ENCODE measurements around the gene ADAMTS18.
"Not testable (repeated sequence)": the region's sequence is repeated elsewhere in the genome, so short reads cannot be mapped to it uniquely, and the experiment has no call there.

Gene ADAMTS18

GRCh38 chr16:77276661-77277060, 158.2 kb downstream of the ADAMTS18 start:
- TF ChIP-seq, protein P1, sequence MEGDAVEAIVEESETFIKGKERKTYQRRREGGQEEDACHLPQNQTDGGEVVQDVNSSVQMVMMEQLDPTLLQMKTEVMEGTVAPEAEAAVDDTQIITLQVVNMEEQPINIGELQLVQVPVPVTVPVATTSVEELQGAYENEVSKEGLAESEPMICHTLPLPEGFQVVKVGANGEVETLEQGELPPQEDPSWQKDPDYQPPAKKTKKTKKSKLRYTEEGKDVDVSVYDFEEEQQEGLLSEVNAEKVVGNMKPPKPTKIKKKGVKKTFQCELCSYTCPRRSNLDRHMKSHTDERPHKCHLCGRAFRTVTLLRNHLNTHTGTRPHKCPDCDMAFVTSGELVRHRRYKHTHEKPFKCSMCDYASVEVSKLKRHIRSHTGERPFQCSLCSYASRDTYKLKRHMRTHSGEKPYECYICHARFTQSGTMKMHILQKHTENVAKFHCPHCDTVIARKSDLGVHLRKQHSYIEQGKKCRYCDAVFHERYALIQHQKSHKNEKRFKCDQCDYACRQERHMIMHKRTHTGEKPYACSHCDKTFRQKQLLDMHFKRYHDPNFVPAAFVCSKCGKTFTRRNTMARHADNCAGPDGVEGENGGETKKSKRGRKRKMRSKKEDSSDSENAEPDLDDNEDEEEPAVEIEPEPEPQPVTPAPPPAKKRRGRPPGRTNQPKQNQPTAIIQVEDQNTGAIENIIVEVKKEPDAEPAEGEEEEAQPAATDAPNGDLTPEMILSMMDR (IDR thresholded peaks at IDR 0.05; ENCODE audit: control insufficient read depth, extremely low read depth, insufficient read depth), result no peak
- no peak for DNase-seq (ENCODE audit: low read depth)
- no peak overlapping the region for H3K4me3 ChIP-seq (ENCODE audit: low read depth, low read length)

- not testable (repeated sequence) for H3K4me3 ChIP-seq (ENCODE audit: low read depth, low read length); DNase-seq (ENCODE audit: low read depth)
These were observed 159.5 kb downstream of the ADAMTS18 start for GRCh38 chr16:77275303-77275702.

DNA sequence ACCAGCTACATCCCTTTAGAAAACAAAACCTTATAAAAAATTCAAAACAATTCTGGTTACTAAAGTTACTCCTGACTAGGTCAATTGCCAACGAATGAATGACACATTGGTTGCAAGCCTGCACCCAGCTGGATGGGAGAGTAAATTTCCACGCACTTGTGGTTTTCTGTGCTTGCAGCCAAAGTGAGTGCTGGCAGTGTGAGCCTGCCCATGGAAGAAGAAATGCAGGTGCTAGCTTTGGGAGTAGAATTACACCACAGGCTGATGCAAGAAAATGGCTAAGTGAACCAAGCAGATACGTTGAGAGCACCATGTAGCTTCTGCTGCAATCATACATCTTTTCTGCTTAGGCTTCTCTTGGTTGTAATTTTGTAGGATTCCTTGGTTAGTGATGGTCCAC, 161.0 kb downstream of the ADAMTS18 start:
- no peak for DNase-seq (ENCODE audit: low read depth)
- TF ChIP-seq, protein P1 (IDR thresholded peaks at IDR 0.05; ENCODE audit: control insufficient read depth, extremely low read depth, insufficient read depth), result no peak
- no peak overlapping the region for H3K4me3 ChIP-seq (ENCODE audit: low read depth, low read length)

DNA sequence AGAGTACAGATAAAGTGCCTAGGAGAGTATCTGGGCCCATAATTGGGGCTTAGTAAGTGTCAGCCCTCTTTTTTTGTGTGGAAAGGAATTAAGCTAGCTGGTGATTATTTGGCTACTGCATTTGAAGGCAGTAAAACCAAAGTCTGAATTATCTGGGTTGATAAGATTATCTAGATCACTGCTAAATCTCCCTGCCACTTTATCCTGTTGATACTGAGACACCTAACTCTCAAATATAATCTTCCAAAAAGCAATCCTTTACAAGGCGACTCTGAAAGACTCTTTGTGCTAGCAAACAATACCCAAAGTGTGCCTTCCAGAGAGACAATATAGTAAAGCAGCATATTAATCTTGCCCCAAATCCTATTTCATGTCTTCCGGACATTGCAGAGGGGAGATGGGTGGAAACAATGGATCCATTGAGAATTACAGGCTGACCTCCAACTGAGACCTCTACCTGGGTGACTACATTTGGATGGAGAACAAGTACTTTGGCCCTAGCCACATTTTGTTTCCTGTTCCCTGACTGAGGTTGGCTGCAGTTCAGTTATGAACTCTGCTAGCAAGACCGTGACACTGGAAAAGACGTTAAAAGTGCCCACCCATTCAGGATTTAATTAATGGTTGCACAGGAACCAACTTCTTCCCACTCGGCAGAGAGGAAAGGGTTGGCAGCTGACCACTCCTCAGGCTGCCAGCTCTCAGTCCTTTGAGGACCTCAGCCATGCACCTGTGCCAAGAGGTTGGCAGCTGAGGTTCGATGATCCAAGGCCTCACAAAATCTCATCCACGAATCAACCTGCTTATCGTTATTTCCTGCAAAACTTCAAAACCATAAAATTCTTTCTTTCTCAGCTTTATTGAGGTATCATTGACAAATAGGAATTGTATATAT, 163.1 kb downstream of the ADAMTS18 start:
- TF ChIP-seq, protein P1 (IDR thresholded peaks at IDR 0.05; ENCODE audit: control insufficient read depth, extremely low read depth, insufficient read depth), result no peak
- H3K4me3 ChIP-seq (ENCODE audit: low read depth, low read length), result no peak overlapping the region
- DNase-seq (ENCODE audit: low read depth), result no peak

DNA sequence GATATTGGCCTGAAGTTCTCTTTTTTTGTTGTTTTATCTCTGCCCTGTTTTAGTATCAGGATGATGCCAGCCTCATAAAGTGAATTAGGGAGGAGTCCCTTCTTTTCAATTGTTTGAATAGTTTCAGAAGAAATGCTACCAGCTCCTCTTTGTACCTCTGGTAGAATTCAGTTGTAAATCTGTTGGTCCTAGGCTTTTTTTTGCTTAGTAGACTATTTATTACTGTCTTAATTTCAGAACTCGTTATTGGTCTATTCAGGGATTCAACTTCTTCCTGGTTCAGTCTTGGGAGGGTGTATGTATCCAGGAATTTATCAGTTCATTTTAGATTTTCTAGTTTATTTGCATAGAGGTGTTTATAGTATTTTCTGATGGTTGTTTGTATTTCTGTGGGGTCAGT, 168.6 kb downstream of the ADAMTS18 start:
- not testable (repeated sequence) for H3K4me3 ChIP-seq (ENCODE audit: low read depth, low read length); DNase-seq (ENCODE audit: low read depth)

GRCh38 chr16:77262971-77263370, 171.9 kb downstream of the ADAMTS18 start:
- TF ChIP-seq, protein P1 (IDR thresholded peaks at IDR 0.05; ENCODE audit: control insufficient read depth, extremely low read depth, insufficient read depth), result no peak
- DNase-seq (ENCODE audit: low read depth), result no peak
- H3K4me3 ChIP-seq (ENCODE audit: low read depth, low read length), result no peak overlapping the region

GRCh38 chr16:77250400-77250799, 184.4 kb downstream of the ADAMTS18 start:
- TF ChIP-seq, protein P1 (IDR thresholded peaks at IDR 0.05; ENCODE audit: control insufficient read depth, extremely low read depth, insufficient read depth), result no peak
- no peak for DNase-seq (ENCODE audit: low read depth)
- H3K4me3 ChIP-seq (ENCODE audit: low read depth, low read length), result no peak overlapping the region

DNA sequence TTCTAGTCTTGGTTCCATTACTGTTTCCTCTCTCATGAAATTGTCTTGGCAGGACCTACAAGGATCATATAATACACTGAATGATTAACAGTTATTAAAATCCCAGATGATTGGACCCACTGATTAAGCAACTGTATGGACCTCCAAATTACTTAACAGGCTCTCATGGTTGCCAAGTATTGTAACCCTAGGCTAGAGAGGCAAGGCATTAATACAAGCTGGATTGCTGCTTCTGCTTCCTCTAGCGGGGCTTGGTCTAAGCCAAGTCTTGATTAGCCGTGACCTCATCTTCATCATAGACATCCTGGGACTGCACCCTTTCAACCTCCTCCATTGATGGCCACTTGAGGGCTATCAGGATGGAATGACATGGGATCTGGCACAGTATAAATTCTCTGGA, 188.7 kb downstream of the ADAMTS18 start:
- H3K4me3 ChIP-seq (ENCODE audit: low read depth, low read length), result no peak overlapping the region
- DNase-seq (ENCODE audit: low read depth), result no peak
- TF ChIP-seq, protein P1 (IDR thresholded peaks at IDR 0.05; ENCODE audit: control insufficient read depth, extremely low read depth, insufficient read depth), result no peak

DNA sequence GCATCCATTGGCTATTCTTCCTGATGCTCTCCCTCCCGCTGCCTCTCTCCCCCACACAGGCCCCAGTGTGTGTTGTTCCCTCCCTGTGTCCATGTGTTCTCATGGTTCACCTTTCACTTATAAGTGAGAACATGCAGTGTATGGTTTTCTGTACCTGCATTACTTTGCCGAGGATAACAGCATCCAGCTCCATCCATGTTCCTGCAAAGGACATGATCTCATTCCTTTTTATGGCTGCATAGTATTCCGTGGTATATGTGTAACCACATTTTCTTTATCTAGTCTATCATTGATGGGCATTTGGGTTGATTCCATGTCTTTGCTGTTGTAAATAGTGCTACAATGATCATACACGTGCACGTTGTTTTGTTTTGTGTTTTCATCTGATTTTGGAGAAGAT, 192.4 kb downstream of the ADAMTS18 start:
- not testable (repeated sequence) for H3K4me3 ChIP-seq (ENCODE audit: low read depth, low read length); DNase-seq (ENCODE audit: low read depth)

Data from LNCaP clone FGC (cell line).